ENCODE measurements around the gene OR2F1. TPM values are rescaled to one million over a fixed set of nuclear protein-coding genes. Genes with fewer than 3 reads are reported as not detected.
"Not testable (repeated sequence)": the region's sequence is repeated elsewhere in the genome, so short reads cannot be mapped to it uniquely, and the experiment has no call there.

Gene OR2F1
- total RNA-seq, 2 donors from 2014 or later, result not detected

DNA sequence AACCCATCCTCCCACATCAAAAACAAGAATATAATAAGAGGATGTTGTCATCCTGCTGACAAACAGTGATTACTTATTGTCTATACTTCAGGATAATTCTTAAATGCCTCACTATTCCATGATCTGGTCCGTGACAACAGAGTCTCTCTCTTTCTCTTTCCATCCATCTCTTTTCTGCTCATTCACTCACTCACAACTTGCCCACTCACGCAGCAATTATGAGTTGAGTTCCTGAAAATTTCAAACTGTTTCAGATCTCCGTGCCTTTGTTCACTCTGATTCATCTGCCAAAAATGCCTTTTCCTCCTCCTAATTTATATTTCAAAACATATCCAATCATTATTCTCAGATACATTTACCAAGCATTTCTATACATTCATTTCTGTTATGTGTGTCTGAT is 46.9 kb downstream of the OR2F1 start:
- H3K9me3 Mint-ChIP-seq, result no peaks in the 10 kb centered on the region
- ATAC-seq (replicated peaks in 1 of 2), result no peak
- no peaks in the 10 kb centered on the region for H3K36me3 Mint-ChIP-seq (ENCODE audit: insufficient read depth in 2 of 2)
- H3K27me3 Mint-ChIP-seq (ENCODE audit: low read depth), result peaks cover 13% of the 10 kb centered on the region
- H3K4me1 Mint-ChIP-seq (ENCODE audit: low read depth), result no peaks in the 10 kb centered on the region
- no peak for DNase-seq
- no peak overlapping the region for H3K27ac Mint-ChIP-seq
- no peak overlapping the region for H3K4me3 Mint-ChIP-seq

DNA sequence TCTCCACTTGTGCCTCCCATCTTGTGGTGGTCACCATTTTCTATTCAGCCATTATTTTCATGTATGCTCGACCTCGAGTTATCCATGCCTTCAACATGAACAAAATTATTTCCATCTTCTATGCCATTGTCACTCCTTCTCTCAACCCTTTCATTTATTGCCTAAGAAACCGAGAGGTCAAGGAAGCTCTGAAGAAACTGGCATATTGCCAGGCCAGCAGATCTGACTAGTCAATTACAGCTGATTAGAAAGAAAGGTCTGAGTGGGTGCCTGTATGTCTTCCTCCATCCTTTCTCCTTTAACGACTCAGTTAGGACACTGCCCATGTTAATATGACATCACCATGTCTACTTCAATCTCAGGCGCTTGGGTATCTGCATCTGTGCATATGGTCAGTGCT is 50.1 kb downstream of the OR2F1 start:
- H3K4me1 Mint-ChIP-seq (ENCODE audit: low read depth), result no peaks in the 10 kb centered on the region
- no peak overlapping the region for H3K27ac Mint-ChIP-seq
- no peak overlapping the region for H3K4me3 Mint-ChIP-seq
- DNase-seq (no peak), ATAC-seq (replicated peaks in 1 of 2) (no peak)
- H3K36me3 Mint-ChIP-seq (ENCODE audit: insufficient read depth in 2 of 2), result peaks cover 6 to 9% of the 10 kb centered on the region in 2 donors
- peaks cover 19% of the 10 kb centered on the region for H3K27me3 Mint-ChIP-seq (ENCODE audit: low read depth)
- peaks cover 5 to 7% of the 10 kb centered on the region in 2 donors for H3K9me3 Mint-ChIP-seq

DNA sequence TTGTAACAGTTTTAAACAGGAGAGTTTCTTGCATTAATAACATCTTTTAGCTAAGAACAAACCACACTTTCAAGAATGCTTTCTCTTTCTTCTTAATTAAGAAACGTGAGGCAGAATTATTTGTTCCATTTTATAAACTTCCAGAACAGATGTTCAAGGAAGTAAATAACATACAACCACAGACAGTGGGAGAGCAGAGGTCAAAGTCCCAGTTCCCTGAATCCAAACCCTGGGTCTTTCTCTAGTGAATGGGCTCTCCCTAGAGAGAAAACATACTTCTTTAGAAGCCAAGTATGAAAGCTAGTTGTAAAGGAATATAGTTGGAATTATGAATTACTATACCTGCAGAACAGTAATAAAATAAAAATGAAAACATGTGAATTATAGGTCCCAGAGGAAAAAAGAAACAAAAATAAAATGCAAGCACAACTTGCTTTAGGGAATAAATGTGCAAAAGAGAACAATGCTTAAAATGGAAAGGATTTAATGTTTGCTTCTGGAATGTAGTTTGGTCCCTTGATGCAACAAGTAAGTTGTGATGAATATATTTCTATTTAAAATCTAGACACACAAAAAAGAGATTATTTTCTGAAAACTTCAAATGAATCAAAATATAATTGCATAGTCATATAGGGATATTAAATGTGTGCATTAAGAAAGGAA is 51.5 kb downstream of the OR2F1 start:
- H3K4me1 Mint-ChIP-seq (ENCODE audit: low read depth), result no peaks in the 10 kb centered on the region
- H3K4me3 Mint-ChIP-seq, result no peak overlapping the region
- peaks cover 8 to 10% of the 10 kb centered on the region in 2 donors for H3K9me3 Mint-ChIP-seq
- no peak overlapping the region for H3K27ac Mint-ChIP-seq
- no peak for DNase-seq
- peaks cover 19% of the 10 kb centered on the region for H3K27me3 Mint-ChIP-seq (ENCODE audit: low read depth)
- peaks cover 6 to 11% of the 10 kb centered on the region in 2 donors for H3K36me3 Mint-ChIP-seq (ENCODE audit: insufficient read depth in 2 of 2)
- ATAC-seq (replicated peaks in 1 of 2), result no peak

DNA sequence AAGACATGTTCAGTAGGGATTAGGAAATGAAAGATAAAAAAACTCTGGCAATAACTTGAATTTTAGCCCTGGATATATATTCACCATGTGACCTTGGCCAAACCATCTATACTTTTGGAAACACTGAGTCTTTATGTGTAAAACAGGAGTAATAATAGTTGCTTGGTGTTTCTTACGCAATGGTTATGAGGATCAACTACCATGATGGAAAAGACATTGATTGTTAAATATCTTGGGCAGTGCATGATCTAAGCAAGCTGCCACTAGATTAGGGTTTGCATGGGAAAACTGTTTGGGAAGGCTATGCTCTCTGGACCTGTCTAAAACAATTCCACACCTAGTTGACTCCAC is 52.0 kb downstream of the OR2F1 start:
- Mint-ChIP-seq H3K4me3 (no peak overlapping the region), H3K4me1 (ENCODE audit: low read depth) (no peaks in the 10 kb centered on the region), H3K36me3 (ENCODE audit: insufficient read depth in 2 of 2) (peaks cover 6 to 13% of the 10 kb centered on the region in 2 donors), H3K27me3 (ENCODE audit: low read depth) (peaks cover 17% of the 10 kb centered on the region), H3K9me3 (peaks cover 8 to 12% of the 10 kb centered on the region in 2 donors), H3K27ac (no peak overlapping the region)
- DNase-seq (no peak), ATAC-seq (replicated peaks in 1 of 2) (no peak)

DNA sequence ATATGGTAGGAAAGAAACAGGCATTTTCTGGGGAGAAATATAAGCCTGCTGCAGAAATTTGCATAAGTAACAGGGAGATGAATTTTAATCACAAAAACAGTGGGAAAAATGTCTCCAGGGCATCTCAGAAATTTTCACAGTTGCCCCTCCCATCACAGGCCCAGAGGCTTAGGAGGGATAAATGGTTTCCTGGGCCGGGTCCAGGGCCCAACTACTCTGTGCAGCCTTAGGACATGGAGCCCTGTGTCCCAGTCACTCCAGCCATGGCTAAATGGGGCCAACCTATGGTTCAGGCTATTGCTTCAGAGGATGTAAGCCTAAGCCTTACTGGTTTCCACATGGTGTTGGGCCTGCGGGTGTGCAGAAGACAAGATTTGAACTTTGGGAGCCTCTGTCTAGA is 54.7 kb downstream of the OR2F1 start:
- Mint-ChIP-seq H3K4me3 (no peak overlapping the region), H3K9me3 (peaks cover 8 to 12% of the 10 kb centered on the region in 2 donors), H3K4me1 (ENCODE audit: low read depth) (no peaks in the 10 kb centered on the region), H3K36me3 (ENCODE audit: insufficient read depth in 2 of 2) (peaks cover 6 to 13% of the 10 kb centered on the region in 2 donors), H3K27me3 (ENCODE audit: low read depth) (peaks cover 16% of the 10 kb centered on the region), H3K27ac (no peak overlapping the region)
- ATAC-seq (replicated peaks in 1 of 2), result no peak
- DNase-seq, result no peak

DNA sequence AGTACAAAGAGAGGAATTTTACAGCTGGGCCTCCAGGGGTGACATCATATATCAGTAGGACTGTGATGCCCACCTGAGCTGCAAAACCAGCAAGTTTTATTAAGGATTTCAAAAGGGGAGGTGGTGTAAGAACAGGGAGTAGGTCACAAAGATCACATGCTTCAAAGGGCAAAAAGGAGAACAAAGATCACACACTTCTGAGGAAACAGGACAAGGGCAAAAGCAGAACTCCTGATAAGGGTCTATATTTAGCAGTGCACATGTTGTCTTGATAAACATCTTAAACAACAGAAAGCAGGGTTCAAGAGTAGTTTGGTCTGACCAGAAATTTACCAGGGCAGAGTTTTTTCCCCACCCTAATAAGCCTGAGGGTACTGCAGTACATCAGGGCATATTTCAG is 55.4 kb downstream of the OR2F1 start:
- Mint-ChIP-seq H3K36me3 (ENCODE audit: insufficient read depth in 2 of 2) (peaks cover 6 to 13% of the 10 kb centered on the region in 2 donors), H3K27me3 (ENCODE audit: low read depth) (peaks cover 12% of the 10 kb centered on the region), H3K9me3 (peaks cover 8 to 12% of the 10 kb centered on the region in 2 donors)
- H3K4me3 Mint-ChIP-seq; ATAC-seq (replicated peaks in 1 of 2); DNase-seq; H3K27ac Mint-ChIP-seq; H3K4me1 Mint-ChIP-seq (ENCODE audit: low read depth): not testable (repeated sequence)

DNA sequence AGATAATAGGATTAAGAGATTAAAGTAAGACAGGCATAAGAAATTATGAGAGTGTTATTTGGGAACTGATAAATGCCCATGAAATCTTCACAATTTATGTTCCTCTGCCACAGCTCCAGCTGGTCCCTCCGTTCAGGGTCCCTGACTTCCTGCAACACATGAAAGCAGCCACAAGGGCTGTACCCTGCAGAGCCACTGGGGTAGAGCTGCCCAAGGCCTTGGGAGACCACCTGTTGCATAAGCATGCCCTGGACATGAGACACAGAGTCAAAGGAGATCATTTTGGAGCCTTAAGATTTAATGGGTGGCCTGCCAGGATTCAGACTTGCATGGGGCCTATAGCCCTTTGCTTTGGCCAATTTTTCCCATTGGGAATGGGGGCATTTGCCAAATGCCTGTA is 56.2 kb downstream of the OR2F1 start:
- peaks cover 12% of the 10 kb centered on the region for H3K27me3 Mint-ChIP-seq (ENCODE audit: low read depth)
- not testable (repeated sequence) for H3K27ac Mint-ChIP-seq; H3K4me1 Mint-ChIP-seq (ENCODE audit: low read depth); H3K4me3 Mint-ChIP-seq; DNase-seq; ATAC-seq (replicated peaks in 1 of 2)
- H3K36me3 Mint-ChIP-seq (ENCODE audit: insufficient read depth in 2 of 2), result peaks cover 6 to 13% of the 10 kb centered on the region in 2 donors
- H3K9me3 Mint-ChIP-seq, result peaks cover 8 to 12% of the 10 kb centered on the region in 2 donors

DNA sequence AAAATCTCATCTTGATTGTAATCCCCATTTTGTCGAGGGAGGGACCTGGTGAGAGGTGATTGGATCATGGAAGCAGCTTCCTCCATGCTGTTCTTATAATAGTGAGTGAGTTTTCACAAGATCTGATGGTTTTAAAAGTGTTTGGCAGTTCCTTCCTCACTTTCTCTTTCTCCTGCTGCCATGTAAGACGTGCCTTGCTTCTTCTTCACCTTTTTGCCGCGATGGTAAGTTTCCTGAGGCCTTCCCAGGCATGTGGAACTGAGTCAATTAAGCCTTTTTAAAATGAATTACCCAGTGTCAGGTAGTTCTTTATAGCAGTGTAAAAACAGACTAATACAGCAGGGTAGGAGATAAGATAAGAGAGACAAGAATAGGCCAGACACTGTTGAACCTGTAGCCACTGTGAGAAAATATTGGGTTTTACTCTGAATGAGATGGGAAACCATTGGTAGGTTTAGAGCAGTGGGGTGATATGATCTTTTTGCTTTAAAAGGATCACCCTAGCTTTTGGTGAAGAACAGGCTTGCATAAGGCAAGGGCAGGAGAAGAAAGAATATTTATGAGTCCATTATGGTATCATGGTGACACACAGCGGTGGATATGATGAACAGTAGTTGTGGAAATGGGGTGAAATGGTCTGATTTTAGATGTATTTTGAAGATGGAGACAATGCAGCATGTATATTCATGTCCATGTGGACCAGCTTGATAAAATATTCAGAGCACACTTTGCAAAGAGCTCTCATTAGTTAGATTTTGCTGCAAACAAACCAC is 57.0 kb downstream of the OR2F1 start:
- Mint-ChIP-seq H3K9me3 (peaks cover 8 to 12% of the 10 kb centered on the region in 2 donors), H3K36me3 (ENCODE audit: insufficient read depth in 2 of 2) (peaks cover 6 to 13% of the 10 kb centered on the region in 2 donors), H3K27me3 (ENCODE audit: low read depth) (peaks cover 12% of the 10 kb centered on the region), H3K27ac (no peak overlapping the region), H3K4me1 (ENCODE audit: low read depth) (no peaks in the 10 kb centered on the region), H3K4me3 (no peak overlapping the region)
- ATAC-seq (replicated peaks in 1 of 2) (no peak), DNase-seq (no peak)

Other genes with a start within 250 kb of the OR2F1 start
- 1 to 10 TPM in 1 of 2 donors, under 1 TPM in 1; 0.79 to 2.8 TPM for gene CTAGE6, start 197.1 kb upstream of the OR2F1 start, total RNA-seq
- 10 to 100 TPM; 13.2 to 18.5 TPM for gene TCAF1, start 52.7 kb upstream of the OR2F1 start, total RNA-seq
- not detected for gene OR2F2, start 19.6 kb upstream of the OR2F1 start, total RNA-seq
- not detected for gene OR6B1, start 45.5 kb downstream of the OR2F1 start, total RNA-seq
- gene OR2A5, start 94.1 kb downstream of the OR2F1 start, total RNA-seq, result not detected
- not detected for gene OR2A25, start 115.0 kb downstream of the OR2F1 start, total RNA-seq
- gene OR2A12, start 131.4 kb downstream of the OR2F1 start, total RNA-seq, result not detected
- gene OR2A2, start 154.7 kb downstream of the OR2F1 start, total RNA-seq, result not detected
- not detected for gene OR2A14, start 168.3 kb downstream of the OR2F1 start, total RNA-seq
- gene CTAGE4, start 228.6 kb downstream of the OR2F1 start, total RNA-seq, result 1 to 10 TPM; 1.5 to 4.2 TPM
- 1 to 10 TPM; 3.8 to 7.4 TPM for gene ARHGEF35, start 241.0 kb downstream of the OR2F1 start, total RNA-seq

Measured in activated T-cell treated with anti-CD3 and anti-CD28 coated beads, Interleukin-2, amount 50 U/mL, for 72 hours (primary cell).